NCI-H187 (cell line): ENCODE measurements around the gene OTOP2.

Experiments used
- DNase-seq, 2 experiments: peaks; one replicate each; lab custom pipeline; 2025; lab: John Stamatoyannopoulos, UW

Gene OTOP2, protein sequence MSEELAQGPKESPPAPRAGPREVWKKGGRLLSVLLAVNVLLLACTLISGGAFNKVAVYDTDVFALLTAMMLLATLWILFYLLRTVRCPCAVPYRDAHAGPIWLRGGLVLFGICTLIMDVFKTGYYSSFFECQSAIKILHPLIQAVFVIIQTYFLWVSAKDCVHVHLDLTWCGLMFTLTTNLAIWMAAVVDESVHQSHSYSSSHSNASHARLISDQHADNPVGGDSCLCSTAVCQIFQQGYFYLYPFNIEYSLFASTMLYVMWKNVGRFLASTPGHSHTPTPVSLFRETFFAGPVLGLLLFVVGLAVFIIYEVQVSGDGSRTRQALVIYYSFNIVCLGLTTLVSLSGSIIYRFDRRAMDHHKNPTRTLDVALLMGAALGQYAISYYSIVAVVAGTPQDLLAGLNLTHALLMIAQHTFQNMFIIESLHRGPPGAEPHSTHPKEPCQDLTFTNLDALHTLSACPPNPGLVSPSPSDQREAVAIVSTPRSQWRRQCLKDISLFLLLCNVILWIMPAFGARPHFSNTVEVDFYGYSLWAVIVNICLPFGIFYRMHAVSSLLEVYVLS

DNA sequence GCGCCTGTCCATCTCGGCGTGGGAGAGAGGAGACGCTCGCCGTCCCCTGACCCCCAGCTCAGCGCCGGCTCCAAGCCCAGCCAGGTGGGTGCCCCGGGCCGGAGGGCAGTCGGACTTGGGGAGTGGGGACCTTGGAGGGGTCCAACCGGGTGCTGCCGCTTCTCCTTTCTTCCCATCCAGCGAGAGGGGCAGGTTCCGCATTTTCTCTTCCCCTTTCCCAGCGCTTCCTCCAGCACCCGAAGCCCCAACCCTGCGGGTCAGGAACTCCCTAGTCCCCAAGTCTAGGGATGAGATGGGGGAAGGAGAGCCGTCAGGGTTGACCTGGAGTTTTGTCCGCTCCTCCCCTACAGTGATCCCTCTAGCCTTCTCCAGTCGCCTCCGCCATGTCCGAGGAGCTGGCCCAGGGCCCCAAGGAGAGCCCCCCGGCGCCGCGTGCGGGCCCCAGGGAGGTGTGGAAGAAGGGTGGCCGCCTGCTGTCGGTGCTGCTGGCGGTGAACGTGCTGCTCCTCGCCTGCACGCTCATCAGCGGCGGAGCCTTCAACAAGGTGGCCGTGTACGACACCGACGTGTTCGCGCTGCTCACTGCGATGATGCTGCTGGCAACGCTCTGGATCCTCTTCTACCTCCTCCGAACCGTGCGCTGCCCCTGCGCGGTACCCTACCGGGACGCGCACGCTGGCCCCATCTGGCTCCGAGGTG lies at the start of gene OTOP2:
OTOP2 (plus strand) TSS at position 24 of the 699 bp plus-strand sequence; CDS start at position 384, 360 bp downstream.
- no peak for DNase-seq

DNA sequence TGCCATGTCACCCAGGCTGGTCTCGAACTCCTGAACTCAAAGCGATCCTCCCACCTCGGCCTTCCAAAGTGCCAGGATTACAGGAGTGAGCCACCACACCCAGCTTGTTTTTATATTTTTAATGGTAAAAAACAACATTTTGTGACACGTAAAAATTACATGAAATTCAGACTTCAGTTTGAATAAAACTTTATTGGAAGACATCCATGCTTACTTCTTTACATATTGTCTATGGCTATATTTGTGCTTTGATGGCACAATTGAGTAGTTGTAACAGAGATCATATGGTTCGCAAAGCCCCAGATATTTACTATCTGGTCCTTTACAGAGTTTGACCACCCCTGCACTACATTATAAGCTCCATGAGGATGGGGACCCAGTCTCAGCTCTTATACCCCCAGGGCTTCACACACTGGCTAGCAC lies 49.4 kb upstream of the OTOP2 start:
- no peak for DNase-seq

DNA sequence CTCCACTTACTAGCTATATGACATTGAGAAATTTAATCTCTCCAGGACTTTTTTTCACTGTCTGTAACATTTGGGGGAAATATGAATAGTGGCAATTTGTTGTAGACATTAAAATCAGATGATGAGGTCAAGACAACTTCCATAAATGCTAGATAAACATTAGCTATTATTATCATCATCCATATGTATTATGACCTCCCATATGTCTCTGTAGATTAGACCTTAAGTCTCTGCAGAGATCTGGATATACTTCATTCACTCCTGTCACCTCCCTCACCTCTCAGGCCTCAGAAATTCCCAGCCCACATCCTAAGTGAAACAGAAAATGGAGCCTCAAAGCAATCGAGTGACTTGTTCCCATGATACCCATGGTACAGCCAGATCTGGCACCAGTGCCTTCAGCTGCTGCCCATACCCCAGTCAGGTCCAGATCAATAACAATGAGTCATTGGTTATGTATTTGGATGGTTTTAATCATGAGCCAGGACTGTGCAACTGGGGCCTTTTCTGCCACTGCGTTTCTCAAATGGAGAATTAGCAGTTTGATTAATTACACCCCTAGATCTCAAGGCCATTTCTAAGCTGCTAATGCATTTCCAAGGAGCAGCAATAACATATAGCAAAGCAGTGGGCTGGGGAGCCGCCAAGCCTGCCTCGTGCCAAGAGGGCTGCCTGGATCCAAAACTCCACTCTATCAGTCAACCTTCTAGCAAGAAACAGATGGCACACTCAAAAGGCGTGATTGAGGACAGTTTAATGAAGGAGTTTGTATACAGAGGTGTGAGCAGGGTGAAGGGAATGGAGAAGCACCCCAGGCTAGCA lies 48.7 kb upstream of the OTOP2 start:
- DNase-seq = no peak

DNA sequence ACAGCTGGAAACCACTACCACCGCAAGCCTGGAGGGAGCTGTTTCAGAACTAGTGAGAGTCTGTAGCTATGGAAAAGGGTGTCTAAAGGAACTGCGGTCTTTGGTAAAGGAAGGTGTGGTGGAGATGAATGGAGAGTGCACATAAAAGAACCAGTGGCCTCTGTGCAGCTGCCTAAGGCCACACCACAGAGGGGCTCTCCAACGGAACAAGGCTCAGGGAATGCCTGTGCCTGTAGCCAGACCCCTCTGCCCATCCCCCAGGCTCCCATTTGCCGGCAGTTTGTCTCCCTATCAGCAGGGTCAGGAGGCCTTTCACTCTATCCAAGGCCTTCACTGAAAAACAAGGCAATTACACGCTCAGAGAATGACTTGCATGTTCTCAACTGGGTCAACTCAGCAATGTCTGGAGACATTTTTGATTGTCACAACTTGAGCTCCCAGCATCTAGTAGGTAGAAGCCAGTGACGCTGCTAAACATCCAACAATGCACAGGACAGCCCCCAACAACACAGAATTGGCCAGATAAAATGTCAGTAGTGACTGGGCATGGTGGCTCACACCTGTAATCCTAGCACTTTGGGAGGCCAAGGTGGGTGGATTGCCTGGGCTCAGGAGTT lies 48.0 kb upstream of the OTOP2 start:
- DNase-seq = no peak

DNA sequence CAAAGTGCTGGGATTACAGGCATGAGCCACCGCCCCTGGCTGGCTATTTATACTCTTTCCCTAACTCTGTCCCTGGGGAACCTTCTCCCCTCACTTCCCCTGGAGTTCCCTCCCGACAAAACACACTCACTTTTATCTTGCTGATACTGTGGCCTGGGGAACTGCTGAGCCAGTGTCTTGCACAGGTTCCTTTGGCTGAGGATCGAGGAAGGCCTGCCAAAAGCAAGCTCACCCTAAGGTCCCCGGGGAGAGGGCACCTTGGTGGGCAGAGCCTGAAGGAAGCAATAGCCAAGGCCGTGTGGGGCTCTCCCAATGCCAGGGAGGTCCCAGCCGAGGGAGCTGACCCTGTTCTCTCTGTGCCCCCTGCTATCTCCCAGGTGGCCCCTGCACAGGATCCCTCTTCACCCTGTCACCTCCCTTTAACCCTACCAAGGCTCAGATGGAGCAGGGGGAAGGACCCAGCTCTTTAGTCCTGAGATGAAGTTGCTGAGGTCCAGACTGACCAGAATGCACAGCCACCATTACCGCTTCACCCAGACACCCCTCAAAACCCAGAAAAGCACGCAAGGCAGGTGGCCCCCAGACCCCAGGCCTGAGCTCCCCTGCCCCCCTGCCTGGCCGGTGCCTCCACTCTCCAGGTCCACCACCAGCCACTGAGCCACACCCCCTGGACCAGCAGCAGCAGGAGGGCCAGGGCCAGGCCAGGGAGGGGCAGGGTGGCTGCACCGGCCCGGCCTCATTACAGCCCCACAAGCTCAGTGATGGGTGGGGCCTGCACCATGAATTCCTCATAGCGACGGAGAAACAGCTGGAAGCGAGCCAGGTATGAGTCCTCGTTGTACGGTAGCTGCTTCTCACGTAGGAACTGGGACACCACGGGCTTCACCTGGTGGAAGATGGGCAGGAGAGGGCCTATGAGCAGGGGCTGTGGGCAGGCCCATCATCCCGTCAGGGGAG lies 46.2 kb upstream of the OTOP2 start:
- no peak for DNase-seq

DNA sequence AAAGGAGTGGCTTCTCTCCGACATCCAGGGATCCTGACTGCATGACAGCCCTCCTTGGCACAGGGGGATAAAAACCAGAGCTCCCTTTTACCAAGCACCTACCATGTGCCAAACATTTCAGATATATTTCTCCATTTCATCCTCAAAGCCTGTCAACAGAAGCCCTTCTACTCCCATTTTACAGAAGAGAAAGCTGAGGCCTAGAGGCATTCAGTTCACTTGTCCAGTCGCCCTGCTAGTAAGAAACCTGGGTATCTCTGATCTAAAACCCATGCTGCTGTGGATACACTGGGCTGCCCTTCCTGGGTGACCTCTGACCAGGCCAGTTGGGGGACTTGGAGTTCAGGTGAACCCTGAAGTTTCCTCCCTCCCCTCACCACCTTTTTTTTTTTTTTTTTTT lies 45.4 kb upstream of the OTOP2 start:
- DNase-seq = no peak

DNA sequence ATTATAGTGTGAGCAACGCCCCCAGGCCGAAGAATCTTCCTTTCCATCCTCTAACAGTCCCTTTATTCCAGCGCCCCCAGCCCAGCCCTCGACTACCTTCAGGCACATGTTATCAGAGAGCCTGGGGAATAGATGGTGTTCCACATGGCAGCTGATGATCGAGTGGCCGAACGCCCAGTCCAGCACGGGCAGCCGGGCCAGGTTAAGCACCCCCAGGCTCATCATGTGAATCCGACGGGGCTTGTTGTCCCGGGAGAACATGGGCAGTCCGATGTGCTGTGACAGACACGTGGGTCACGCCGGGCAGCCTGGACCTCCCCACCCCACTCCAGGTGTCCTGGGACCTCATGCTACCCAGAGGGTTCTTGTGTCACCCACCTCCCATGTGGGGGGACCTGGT lies 44.8 kb upstream of the OTOP2 start:
- DNase-seq = no peak

DNA sequence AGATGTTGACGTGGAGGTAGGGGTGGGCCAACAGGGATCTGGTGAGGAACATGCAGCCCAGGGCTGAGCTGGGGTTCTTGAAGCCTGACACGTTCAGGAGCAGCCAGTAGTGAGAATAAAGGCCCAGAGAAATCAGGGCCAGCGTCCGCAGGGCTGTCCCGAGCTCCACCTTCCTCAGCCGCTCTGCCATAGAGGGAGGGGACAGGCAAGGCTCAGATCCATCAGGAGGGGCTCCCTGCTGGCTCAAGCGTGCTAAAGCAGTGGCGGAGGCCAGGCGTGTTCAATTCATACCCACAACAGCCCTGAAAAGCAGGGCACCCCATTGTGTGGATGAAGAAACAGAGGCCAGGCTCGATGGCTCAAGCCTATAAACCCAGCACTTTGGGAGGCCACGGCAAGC lies 43.0 kb upstream of the OTOP2 start:
- no peak for DNase-seq

DNA sequence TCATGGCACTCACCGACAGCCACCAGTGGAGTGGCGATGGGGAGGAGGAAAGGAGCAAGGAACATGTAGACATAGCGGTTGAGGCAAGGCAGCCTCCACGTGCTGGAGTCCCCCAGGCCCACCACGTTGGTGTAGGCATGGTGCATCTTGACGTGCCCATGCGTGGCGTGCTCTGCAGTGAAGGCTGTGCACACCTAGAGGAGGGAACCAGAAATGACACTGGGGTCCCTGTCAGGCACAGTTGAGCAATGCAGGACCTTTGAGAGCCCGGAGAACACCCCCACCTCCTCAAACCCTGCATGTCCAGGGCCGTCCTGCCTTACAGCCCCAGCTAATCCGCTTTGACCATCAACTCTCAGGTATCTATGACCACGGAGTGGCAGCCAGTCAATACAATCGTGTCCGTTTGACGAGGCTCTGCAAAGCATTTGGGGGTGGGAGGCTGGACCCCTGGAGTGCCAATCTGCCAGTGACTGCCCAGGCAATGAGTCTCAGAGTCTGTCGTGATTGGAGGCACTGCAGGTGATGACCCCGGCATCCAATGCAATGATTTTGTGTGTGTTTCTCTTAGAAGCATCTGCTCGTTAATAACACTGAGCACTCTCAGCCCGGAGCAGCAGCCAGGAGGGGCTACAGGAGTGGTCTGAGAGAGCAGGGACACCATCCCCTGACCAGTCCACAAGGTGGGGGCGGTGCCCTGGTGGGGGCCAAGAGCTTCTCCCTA lies 41.4 kb upstream of the OTOP2 start:
- no peak for DNase-seq

DNA sequence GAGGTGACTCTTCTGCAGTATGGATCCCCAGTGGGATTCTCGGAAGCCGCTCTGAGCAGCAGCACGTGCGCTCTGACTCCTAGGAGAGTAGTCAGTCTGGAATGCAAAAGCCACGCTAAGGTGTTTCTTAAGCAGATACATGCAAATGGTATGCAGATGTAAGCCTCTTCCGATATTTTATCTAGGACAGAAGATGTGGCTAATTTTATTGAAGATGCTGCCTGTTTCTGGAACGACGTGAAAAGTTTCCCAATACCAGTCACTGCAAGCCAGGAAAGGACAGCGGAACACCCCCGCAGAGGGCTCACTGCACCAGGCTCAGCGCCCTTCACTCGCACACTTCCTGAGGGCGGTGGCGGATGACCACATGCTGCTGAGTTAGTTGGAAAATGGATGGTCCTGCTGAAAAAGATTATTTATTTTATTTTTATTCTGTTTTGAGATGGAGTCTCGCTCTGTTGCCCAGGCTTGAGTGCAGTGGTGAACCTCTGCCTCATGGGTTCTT lies 40.8 kb upstream of the OTOP2 start:
- DNase-seq = no peak

DNA sequence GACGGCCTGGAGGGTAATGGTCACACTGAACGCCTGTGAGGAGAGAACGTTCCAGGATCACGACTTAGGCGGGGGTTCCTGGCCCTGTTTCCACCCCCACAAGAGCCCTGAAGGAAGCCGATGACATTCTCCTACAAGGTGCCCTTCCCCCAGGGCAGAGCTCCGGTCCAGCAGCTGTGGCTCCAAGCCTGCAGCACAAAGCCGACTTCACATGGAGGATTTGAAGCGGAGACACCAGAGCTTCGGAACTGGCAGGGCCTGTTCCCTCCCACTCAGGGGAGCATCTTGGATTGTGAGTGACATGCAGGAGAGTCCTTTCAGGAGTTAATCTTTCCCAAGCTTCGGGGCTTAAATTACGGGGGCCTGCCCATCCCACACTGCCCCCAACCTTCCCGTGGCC lies 35.6 kb upstream of the OTOP2 start:
- DNase-seq = no peak

DNA sequence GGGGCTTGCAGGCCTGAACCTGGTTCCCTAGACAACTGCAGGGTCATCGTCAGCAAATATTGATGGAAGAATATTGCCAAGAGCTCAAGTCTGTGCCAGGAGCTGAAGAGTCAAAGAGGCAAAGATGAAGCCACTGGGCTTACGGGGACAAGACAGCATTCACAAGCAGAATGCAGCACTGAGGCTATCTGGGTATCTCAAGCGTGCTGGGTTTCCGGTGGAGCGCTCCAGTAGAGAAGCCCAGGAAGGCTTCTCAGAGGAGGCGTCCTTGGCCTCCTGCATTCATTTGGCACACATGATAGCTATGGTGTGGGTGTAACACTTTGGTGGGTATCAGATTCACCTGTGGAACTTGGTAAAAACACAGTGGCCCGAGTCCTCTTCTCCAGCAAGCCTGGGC lies 33.5 kb upstream of the OTOP2 start:
- DNase-seq = no peak

DNA sequence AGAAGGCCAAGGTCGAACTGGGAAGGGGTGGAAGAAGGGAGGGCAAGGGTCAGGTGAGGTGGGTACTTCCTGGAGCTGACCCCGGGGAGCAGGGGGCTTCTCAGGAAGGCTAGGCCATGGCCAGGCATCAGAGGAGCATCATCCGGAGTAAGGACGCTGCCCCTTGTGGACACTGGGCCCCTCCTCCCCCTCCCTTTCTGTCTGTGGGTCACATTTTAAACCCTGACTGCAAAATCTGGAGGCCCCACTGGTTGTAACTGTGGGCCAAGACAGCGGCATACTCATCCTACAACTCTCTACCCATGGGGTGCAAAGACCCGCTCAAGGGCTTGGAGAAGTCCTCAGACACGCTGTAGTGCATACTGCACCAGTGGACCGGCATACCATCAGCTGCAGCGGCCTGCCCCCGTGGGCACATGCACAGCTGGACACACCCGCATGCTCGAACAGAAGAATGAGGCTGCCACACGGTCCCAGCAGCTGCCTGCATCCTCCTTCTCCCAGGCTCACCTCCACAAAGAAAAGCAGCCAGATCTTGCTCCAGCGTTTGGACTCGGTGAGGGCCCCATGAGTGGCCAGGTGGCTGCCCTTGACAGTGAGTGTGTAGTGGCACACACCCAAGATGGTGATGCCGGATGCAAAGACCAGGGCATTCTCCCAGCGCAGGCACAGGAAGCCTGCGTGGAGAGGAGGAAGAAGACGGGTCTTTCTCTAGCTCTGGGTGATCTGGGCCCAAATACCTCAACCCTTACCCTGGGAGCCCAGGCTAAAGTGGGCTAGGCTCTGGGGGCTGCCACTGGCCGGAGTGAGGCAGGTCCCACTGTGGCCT lies 31.8 kb upstream of the OTOP2 start:
- no peak for DNase-seq

DNA sequence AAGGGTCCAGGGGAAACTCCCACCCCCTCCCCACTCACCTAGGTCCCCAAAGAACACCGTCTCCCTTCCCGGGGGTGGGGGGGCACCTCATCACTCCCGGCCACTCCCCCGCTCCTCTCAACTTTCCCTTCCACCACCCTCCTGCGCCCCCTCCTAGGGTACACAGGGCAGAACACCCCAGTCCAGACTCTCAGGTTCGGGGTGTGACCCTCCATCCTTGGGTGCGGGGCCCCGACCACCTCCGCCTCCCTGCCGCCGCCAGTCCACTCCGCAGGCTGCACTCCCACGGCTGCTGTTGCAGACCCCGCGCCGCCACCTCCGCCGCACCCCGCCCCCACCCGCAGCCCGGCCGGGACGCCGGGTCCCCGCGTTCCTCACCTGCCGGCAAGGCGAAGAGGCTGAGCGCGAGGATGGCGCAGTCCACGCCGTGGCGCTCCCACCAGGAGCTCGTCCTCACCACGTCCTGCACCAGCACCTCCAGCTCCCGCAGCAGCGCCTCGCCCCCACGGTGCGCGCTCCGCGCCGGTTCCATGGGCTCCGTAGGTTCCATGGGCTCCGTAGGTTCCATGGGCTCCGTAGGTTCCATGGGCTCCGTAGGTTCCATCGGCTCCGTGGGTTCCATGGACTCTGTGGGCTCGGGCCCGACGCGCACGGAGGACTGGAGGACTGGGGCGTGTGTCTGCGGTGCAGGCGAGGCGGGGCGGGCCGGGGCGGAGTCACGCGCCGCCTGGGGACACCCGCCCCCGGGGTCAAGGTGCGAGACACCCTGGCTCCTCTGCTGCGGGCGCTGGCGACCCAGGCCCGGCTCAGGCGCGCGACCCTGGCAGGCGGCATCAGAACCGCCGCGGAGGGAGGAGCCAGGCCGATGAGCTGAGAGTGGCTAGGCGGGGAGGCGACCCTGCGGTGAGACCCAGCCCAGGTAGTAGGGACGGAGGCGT lies 30.8 kb upstream of the OTOP2 start, which contains the start of gene FADS6:
FADS6 (minus strand) TSS at position 660 of the 938 bp plus-strand sequence; CDS start at position 622, 38 bp downstream.
- DNase-seq = no peak

DNA sequence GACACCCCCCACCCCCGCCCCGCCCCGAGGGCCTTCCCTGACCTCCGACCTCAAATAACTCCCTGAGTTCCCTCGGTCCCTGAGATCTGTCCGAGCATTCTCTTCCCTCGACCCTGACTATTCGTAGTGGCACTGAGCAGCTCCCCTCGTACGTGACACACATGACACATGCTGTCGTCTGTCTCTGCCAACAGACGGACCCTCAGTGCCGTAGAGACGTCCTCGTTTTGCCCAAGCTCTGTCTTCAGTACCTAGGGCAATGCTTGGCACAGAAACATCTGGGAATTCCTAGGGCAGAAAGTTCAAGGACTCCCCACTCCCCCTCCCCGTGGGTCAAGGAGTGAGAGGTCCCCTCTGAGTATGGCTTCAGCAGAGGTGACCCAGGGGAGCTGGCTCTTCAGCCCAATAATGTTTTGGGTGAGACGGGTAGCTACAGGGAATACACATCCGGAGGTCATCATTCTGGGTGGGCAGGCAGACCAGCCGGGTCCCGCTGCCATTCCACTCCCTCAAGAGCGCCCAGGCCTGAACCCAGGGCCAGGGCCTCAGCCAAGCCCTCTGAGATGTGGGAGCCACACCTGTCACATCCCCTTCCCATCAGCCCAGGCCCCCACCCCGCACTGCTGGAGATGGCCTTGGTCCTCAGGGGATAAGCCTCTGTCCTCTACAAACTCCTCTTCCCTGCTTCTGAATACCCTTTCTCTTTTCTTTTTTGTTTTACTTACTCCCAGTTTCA lies 30.0 kb upstream of the OTOP2 start:
- DNase-seq = no peak

DNA sequence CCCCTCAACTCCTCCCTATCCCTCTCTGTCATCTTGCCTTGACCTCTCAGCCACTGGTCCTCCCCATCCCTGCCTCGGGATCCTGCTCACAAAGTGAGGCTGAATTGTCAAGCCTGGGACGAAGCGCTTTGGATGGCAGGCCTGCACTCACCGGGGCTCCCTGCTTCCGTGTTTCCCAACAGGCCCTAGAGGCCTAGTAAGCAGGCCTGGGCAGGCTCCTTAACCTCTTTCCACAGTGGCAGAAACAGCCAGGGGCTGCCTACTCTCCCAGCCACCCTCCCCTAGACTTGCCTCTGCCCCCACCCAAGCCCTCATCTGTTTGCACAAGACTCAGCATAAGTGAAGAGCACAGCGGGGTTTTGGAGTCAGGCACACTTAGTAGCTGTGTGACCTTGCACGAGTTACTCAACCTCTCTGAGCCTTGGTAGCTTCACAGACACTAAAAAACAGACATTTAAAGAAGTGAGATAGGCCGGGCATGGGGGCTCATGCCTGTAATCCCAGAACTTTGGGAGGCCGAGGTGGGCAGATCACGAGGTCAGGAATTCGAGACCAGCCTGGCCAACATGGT lies 25.6 kb upstream of the OTOP2 start:
- DNase-seq = no peak

DNA sequence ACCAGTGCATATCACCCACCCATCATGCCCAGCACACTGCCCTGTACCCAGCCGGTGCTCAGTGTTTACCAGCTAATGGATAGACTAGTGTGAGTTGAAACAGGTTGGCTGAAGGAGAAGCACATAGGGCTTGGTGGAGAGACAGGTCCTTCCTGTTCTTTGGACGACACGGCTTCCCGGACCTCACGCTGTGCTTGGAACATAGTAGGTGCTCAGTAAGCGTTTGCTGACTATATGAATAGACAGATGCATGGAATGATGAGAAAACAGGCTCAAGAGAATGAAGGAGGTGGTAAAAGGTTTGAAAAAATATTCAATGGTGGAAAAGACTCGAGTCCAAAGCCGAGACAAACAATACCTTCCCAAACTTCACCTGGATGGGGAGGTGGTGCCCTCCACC lies 23.9 kb upstream of the OTOP2 start:
- no peak for DNase-seq
